ENCODE results near the gene BRD7. TPM values are rescaled to one million over a fixed set of nuclear protein-coding genes. Genes with fewer than 3 reads are reported as not detected.

Gene BRD7
- total and polyA plus RNA-seq, 2 of the 13 experiments (the other 11 are each of a cell fraction or from before 2014, with no cell fraction given), result 82.3 to 149 TPM

GRCh38 chr16:50381679-50382440, 13.1 kb upstream of the BRD7 start (continued):
- TF ChIP-seq ZHX2 (IDR thresholded peaks at IDR 0.05; ENCODE audit: low read depth) (no peak), ZHX2 (CRISPR knock-in tag; IDR thresholded peaks at IDR 0.05; ENCODE audit: borderline replicate concordance) (no peak), ZNF451 (CRISPR knock-in tag; IDR thresholded peaks at IDR 0.05) (no peak), RBM39 (IDR thresholded peaks at IDR 0.05; ENCODE audit: low read depth, low read length, poor library complexity, severe bottlenecking) (no peak), ATF7 (IDR thresholded peaks at IDR 0.05) (no peak), ATF7 (CRISPR knock-in tag; IDR thresholded peaks at IDR 0.05) (no peak), ZNF589 (CRISPR knock-in tag; conservative IDR thresholded peaks at IDR 0.05) (no peak), ZNF101 (CRISPR knock-in tag; IDR thresholded peaks at IDR 0.05; ENCODE audit: borderline replicate concordance, low read depth) (no peak), PLRG1 (conservative IDR thresholded peaks at IDR 0.05) (no peak), YY1 (IDR thresholded peaks at IDR 0.05; ENCODE audit: insufficient read depth, insufficient replicate concordance, low read depth, low read length) (peak; percentile 23), NFE2L2 (IDR thresholded peaks at IDR 0.05; ENCODE audit: low read length) (no peak), ZNF501 (CRISPR knock-in tag; IDR thresholded peaks at IDR 0.05) (peak; percentile 57; the same call in 1 of the 2 replicates), ZNF317 (CRISPR knock-in tag; IDR thresholded peaks at IDR 0.05) (no peak), ZNF530 (CRISPR knock-in tag; IDR thresholded peaks at IDR 0.05; ENCODE audit: low read depth) (no peak), MYPOP (CRISPR knock-in tag; IDR thresholded peaks at IDR 0.05) (no peak), HMGA1 (CRISPR knock-in tag; conservative IDR thresholded peaks at IDR 0.05) (no peak), ZNF446 (CRISPR knock-in tag; IDR thresholded peaks at IDR 0.05) (no peak)
- TF ChIP-seq, protein P1, sequence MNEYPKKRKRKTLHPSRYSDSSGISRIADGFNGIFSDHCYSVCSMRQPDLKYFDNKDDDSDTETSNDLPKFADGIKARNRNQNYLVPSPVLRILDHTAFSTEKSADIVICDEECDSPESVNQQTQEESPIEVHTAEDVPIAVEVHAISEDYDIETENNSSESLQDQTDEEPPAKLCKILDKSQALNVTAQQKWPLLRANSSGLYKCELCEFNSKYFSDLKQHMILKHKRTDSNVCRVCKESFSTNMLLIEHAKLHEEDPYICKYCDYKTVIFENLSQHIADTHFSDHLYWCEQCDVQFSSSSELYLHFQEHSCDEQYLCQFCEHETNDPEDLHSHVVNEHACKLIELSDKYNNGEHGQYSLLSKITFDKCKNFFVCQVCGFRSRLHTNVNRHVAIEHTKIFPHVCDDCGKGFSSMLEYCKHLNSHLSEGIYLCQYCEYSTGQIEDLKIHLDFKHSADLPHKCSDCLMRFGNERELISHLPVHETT (CRISPR knock-in tag; conservative IDR thresholded peaks at IDR 0.05), result 0 out of 2 replicates have a peak, but pooled peaks have one; percentile 48
- TF ChIP-seq, protein P2, sequence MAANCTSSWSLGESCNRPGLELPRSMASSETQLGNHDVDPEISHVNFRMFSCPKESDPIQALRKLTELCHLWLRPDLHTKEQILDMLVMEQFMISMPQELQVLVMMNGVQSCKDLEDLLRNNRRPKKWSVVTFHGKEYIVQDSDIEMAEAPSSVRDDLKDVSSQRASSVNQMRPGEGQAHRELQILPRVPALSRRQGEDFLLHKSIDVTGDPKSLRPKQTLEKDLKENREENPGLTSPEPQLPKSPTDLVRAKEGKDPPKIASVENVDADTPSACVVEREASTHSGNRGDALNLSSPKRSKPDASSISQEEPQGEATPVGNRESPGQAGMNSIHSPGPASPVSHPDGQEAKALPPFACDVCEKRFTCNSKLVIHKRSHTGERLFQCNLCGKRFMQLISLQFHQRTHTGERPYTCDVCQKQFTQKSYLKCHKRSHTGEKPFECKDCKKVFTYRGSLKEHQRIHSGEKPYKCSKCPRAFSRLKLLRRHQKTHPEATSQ (CRISPR knock-in tag; IDR thresholded peaks at IDR 0.05; ENCODE audit: borderline replicate concordance), result no peak

Data from HepG2 (cell line).